Keratinocyte (primary cell): ENCODE measurements around the gene UBE2O.

Experiments used
- CTCF ChIP-seq, 3 experiments: IDR thresholded peaks in 1 of 3; conservative IDR thresholded peaks in 1 of 3; optimal IDR thresholded peaks in 1 of 3; 2 replicates in 2 of 3; 3 replicates in 1 of 3; pipeline versions ENCODE3 to v1.5.1; 2011; ENCODE audit warnings: low read length in 3 of 3, mild to moderate bottlenecking in 3 of 3, moderate library complexity in 2 of 3, control low read depth in 1 of 3, inconsistent platforms in 1 of 3; ENCODE audit not compliant: insufficient read depth in 2 of 3; ENCODE audit errors: extremely low read depth in 1 of 3
- EZH2 ChIP-seq: IDR thresholded peaks from one replicate; pipeline ENCODE4 v1.6.1; 2012; ENCODE audit warnings: inconsistent platforms, mild to moderate bottlenecking, low read length, moderate library complexity

DNA sequence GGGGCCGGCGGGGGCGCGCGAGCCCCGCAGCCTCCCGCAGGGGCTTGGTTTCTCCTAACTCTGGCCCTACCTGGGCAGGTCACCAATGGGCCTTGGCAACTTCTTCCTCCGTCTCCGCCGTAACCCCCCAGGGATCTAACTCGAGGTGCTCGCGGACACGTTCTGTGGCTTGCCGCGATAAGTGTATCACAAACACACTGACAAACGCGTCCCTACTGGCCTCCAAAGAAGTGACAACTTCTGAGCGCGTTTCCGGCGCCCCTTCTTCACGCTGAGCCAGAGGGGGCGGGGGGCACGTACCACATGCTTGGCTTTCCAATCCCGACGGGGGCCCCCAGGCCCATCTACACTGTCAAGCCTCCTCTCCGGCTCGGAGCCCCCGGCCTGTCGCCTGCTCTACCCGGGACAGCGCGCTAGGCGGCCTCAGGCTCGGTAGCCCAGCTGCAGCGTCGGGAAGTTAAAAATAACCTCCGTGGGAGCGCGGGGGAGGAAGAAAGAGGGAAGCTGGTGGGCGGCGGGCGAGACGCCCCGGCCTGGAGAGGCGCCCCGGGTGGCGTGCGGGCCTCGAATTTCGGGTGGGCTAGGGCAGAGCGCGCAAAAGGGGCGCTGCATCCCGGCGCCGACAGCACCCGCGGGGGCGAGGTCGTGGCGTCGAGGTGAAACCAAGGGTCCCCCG, 69.3 kb downstream of the UBE2O start:
- TF ChIP-seq EZH2 (no peak), CTCF (optimal IDR thresholded peaks at IDR 0.05 in 1 of 3, IDR thresholded peaks at IDR 0.05 in 1 of 3, conservative IDR thresholded peaks at IDR 0.05 in 1 of 3; ENCODE audit: extremely low read depth in 1 of 3, insufficient read depth in 2 of 3, low read length in 3 of 3) (peak in 2 of 3 experiments; percentile 13 to 16)
